HCT116 (cell line): Measurements from ENCODE around the gene CDS1.

Source experiments
- CBX3 ChIP-seq: IDR thresholded peaks from 2 replicates; pipeline ENCODE4 v1.6.1; 2012; ENCODE audit warnings: low read depth
- EGR1 ChIP-seq: IDR thresholded peaks from 2 replicates; pipeline ENCODE4 v1.6.1; 2012; ENCODE audit warnings: low read depth
- EZH2 ChIP-seq: fragments of 200-600 bp; sonication (generic); IDR thresholded peaks from 2 replicates; pipeline ENCODE4 v1.6.1; 2017; ENCODE audit warnings: antibody characterized with exemption, mixed run types
- FOSL1 ChIP-seq: IDR thresholded peaks from 2 replicates; pipeline ENCODE4 v1.6.1; 2012; ENCODE audit warnings: low read depth
- POLR2A ChIP-seq: IDR thresholded peaks from 2 replicates; pipeline ENCODE4 v1.7.0; 2011; ENCODE audit warnings: borderline replicate concordance; ENCODE audit not compliant: insufficient read depth, insufficient read length; ENCODE audit errors: extremely low read depth
- POLR2AphosphoS5 ChIP-seq: IDR thresholded peaks from 2 replicates; pipeline ENCODE4 v1.6.1; 2011; ENCODE audit warnings: mild to moderate bottlenecking, low read depth, low read length, moderate library complexity
- REST ChIP-seq: IDR thresholded peaks from 2 replicates; pipeline ENCODE4 v1.6.1; 2012; ENCODE audit warnings: low read depth
- TF ChIP-seq, protein P1 (sequence below), 3 experiments: fragments of 200-600 bp in 1 of 3; sonication (generic) in 1 of 3; IDR thresholded peaks in 2 of 3; conservative IDR thresholded peaks in 1 of 3; 2 replicates each; pipeline ENCODE4 v1.5.1; 2012 to 2017; ENCODE audit warnings: low read depth in 2 of 3, low read length in 2 of 3, antibody characterized with exemption in 1 of 3, borderline replicate concordance in 1 of 3, control low read depth in 1 of 3, mild to moderate bottlenecking in 1 of 3, mixed read lengths in 1 of 3, mixed run types in 1 of 3, moderate library complexity in 1 of 3; ENCODE audit not compliant: insufficient read depth in 1 of 3
- TF ChIP-seq, protein P2 (sequence below): IDR thresholded peaks from 2 replicates; pipeline ENCODE4 v1.6.1; 2012

- TF ChIP-seq, protein P1, sequence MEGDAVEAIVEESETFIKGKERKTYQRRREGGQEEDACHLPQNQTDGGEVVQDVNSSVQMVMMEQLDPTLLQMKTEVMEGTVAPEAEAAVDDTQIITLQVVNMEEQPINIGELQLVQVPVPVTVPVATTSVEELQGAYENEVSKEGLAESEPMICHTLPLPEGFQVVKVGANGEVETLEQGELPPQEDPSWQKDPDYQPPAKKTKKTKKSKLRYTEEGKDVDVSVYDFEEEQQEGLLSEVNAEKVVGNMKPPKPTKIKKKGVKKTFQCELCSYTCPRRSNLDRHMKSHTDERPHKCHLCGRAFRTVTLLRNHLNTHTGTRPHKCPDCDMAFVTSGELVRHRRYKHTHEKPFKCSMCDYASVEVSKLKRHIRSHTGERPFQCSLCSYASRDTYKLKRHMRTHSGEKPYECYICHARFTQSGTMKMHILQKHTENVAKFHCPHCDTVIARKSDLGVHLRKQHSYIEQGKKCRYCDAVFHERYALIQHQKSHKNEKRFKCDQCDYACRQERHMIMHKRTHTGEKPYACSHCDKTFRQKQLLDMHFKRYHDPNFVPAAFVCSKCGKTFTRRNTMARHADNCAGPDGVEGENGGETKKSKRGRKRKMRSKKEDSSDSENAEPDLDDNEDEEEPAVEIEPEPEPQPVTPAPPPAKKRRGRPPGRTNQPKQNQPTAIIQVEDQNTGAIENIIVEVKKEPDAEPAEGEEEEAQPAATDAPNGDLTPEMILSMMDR (IDR thresholded peaks at IDR 0.05 in 2 of 3, conservative IDR thresholded peaks at IDR 0.05 in 1 of 3; ENCODE audit: borderline replicate concordance in 1 of 3, insufficient read depth in 1 of 3, low read depth in 2 of 3, low read length in 2 of 3): no peak
- TF ChIP-seq, protein P2, sequence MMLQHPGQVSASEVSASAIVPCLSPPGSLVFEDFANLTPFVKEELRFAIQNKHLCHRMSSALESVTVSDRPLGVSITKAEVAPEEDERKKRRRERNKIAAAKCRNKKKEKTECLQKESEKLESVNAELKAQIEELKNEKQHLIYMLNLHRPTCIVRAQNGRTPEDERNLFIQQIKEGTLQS: no peak
- TF ChIP-seq EZH2 (no peak), POLR2A (no peak), REST (no peak), POLR2AphosphoS5 (no peak), EGR1 (no peak), CBX3 (no peak), FOSL1 (no peak)
Measured at GRCh38 chr4:84672177-84672576, 89.2 kb downstream of the CDS1 start.
